Lower lobe of right lung (tissue), 2 donors: ENCODE results near the gene TSPAN12. TPM values are rescaled to one million over a fixed set of nuclear protein-coding genes. Genes with fewer than 3 reads are reported as not detected.
A peak's percentile ranks its signal among the peaks of the same experiment; 100 is the strongest.

Experiments used
- ATAC-seq, 2 donors: fragments of 200-7000 bp; cut with Tn5 transposase; one replicate each; pipeline ENCODE4 v1.9.1; 2020 to 2022; ENCODE audit warnings: mild to moderate bottlenecking in 2 of 2, moderate library complexity in 2 of 2
- DNase-seq: peaks from one replicate; pipeline ENCODE4 v3.0.0-alpha.2; 2020
- H3K27ac ChIP-seq: fragments of 200-600 bp; one replicate; pipeline ENCODE4 v1.8.0; 2022
- H3K27me3 ChIP-seq: fragments of 200-600 bp; one replicate; pipeline ENCODE4 v1.8.0; 2022; ENCODE audit warnings: low read depth
- H3K36me3 ChIP-seq: fragments of 200-600 bp; one replicate; pipeline ENCODE4 v1.8.0; 2022; ENCODE audit warnings: mild to moderate bottlenecking
- H3K4me1 ChIP-seq: fragments of 200-600 bp; one replicate; pipeline ENCODE4 v1.8.0; 2022
- H3K4me3 ChIP-seq: fragments of 200-600 bp; one replicate; pipeline ENCODE4 v1.8.0; 2022; ENCODE audit warnings: mild to moderate bottlenecking
- H3K9me3 ChIP-seq: fragments of 200-600 bp; one replicate; pipeline ENCODE4 v1.8.0; 2022
- CTCF ChIP-seq: fragments of 200-600 bp; IDR thresholded peaks from one replicate; pipeline ENCODE4 v1.8.0; 2022; ENCODE audit warnings: antibody characterized with exemption, mild to moderate bottlenecking
- intact Hi-C: fragments of 100-400 bp; cut with DNase I; formaldehyde crosslinking; loops from one replicate; pipeline ENCODE4 v1.11.0; 2022
- total RNA-seq: library from RNA; stranded (reverse); fragmentation: NEBNext Ultra II Directional; extraction: Animal tissue kit (Norgen Biotek cat#: 25700); gene quantifications from one replicate; pipeline ENCODE4 v1.2.1, GENCODE V29; 2021
- donor health status: DM: no; HTN: yes; CAD: no; lungs with severe emphysema.

TSPAN12 gene
- total RNA-seq, 1 donor from 2014 or later: 43.6 TPM

- Histone ChIP-seq H3K4me3 (no peak overlapping the region), H3K27ac (no peak overlapping the region), H3K27me3 (no peaks in the 10 kb centered on the region), H3K4me1 (no peaks in the 10 kb centered on the region), H3K36me3 (no peaks in the 10 kb centered on the region), H3K9me3 (no peaks in the 10 kb centered on the region)
- DNase-seq (no peak), ATAC-seq (no peak)
- intact Hi-C loops: no loop called here
- TF ChIP-seq CTCF: no peak
Measured at GRCh38 chr7:120741371-120742042, 116.4 kb downstream of the TSPAN12 start.

GRCh38 chr7:120740348-120740747 lies 117.6 kb downstream of the TSPAN12 start:
- ATAC-seq: no peak
- H3K36me3 ChIP-seq: no peaks in the 10 kb centered on the region
- no peaks in the 10 kb centered on the region for H3K9me3 ChIP-seq
- no peak overlapping the region for H3K27ac ChIP-seq
- TF ChIP-seq CTCF: no peak
- no peaks in the 10 kb centered on the region for H3K27me3 ChIP-seq
- H3K4me1 ChIP-seq: no peaks in the 10 kb centered on the region
- DNase-seq: no peak
- peak overlapping the region; percentile 22 for H3K4me3 ChIP-seq
- intact Hi-C loops: no loop called here

GRCh38 chr7:120738816-120739215 lies 119.1 kb downstream of the TSPAN12 start:
- DNase-seq: no peak
- Histone ChIP-seq H3K36me3 (no peaks in the 10 kb centered on the region), H3K27me3 (no peaks in the 10 kb centered on the region), H3K4me1 (no peaks in the 10 kb centered on the region), H3K27ac (no peak overlapping the region), H3K9me3 (no peaks in the 10 kb centered on the region), H3K4me3 (no peak overlapping the region)
- intact Hi-C loops: no loop called here
- no peak for ATAC-seq
- no peak for TF ChIP-seq CTCF

Other genes starting within 250 kb of the TSPAN12 start
- gene ING3, start 92.6 kb upstream of the TSPAN12 start, total RNA-seq: 21.5 TPM
- 38.6 TPM for gene CPED1, start 130.6 kb upstream of the TSPAN12 start, total RNA-seq